SKM-1 (cell line): ENCODE results near the gene DTNB.
"Not testable (repeated sequence)": the region's sequence is repeated elsewhere in the genome, so short reads cannot be mapped to it uniquely, and the experiment has no call there.

Experiments used
- DNase-seq: peaks from one replicate; lab custom pipeline; 2025; ENCODE audit not compliant: unreplicated experiment; lab: John Stamatoyannopoulos, UW

DTNB gene

GRCh38 chr2:25424426-25425028 is 248.8 kb downstream of the DTNB start:
- DNase-seq, result no peak

- DNase-seq, result no peak
Measured at GRCh38 chr2:25421820-25422411, 251.5 kb downstream of the DTNB start.

DNA sequence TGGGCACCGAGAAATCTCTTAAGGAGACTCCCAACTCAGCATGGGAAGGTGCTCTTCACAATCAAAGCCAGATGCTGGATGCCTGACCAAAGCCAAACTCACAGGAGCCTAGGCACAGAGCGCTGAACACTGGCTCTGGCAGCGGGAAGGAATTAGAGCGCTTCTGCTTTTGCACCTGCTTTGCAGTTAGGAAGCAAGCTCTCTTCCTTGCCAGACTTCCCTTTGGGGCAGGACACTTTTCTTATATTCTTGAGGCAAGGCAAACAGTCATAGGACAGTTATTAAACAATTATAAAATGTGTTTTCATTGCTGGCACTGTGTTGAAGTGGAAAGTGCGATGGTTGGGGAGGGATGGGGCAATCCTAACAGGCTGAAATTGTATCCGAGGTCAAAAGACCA is 252.1 kb downstream of the DTNB start:
- peak; percentile 30 for DNase-seq

DNA sequence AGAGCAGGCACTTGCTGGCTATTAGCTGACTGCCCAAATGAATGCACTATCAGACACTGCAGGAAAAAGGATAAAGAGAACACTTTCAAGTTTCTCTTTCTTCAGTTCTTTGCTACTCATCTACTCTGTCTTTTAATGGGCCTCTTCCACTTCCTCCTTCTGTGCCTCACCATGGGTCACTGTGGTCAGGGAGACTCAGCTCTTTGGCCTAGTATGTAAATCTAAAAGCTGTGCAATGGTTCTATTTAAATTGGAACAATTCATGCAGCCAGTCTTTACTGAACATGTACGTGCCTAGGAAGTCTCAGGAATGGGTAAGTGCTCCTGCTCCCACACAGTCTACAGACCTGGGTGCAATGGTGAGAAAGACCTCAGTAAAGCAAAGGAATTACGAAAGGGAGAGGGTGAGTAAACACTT is 252.5 kb downstream of the DTNB start:
- peak; percentile 82 for DNase-seq

DNA sequence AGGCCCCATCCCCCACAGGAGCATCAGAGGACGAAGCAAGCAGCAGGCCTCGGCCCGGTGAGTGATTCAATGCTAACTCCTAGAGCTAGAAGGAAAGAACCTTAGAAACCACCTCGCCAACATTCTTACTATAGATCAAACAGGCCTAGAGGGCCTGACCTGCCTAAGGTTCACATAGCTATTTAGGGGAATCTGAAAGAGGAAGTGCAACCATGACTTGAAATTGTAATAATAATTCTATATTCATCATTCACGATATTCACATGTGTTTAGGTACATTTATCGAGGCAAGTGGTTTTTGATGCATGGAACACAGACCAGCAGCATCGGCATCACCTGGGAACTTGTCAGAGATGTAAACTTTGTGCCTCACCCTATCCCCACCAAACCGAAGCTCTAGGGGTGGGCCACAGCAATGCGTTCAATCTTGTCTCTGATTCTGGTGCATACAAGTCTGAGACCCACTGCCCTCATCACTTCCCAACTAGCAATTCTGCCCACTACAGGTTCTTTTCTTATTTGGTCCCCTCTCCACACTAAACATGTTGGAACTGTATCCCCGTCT is 253.6 kb downstream of the DTNB start:
- peak; percentile 8 for DNase-seq

- DNase-seq, result no peak
Measured at GRCh38 chr2:25418944-25419677, 254.3 kb downstream of the DTNB start.

DNA sequence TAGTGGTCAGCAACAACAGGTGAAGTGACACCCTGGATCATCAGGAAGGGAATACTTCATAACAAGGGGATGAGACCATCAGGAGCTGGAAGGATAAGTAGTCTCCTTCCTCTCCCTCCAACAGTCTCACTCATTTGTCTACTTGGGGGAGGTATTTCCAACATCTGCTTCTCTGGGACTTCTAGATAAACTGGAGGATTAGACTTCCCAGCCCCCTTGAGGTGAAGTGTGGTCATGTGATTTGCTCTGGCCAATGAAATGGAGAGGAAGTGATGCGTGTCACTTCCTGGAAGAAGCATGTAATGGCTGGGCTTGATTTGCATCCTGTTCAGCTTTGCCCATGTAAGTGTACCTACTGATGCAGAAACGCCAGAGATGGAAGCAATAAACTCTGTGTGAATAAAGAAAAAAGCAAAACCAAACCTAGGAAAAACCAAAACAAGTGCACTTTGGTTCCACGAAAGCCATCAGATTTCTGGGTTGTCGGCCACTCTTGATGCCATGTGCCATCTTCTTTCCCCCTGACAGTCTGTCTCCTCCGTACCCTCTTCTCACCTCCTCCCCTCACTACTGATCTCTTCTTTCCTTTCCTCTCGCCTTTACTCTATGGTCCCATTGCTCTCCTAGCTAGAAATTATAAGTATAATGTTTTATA is 255.5 kb downstream of the DTNB start:
- no peak for DNase-seq

DNA sequence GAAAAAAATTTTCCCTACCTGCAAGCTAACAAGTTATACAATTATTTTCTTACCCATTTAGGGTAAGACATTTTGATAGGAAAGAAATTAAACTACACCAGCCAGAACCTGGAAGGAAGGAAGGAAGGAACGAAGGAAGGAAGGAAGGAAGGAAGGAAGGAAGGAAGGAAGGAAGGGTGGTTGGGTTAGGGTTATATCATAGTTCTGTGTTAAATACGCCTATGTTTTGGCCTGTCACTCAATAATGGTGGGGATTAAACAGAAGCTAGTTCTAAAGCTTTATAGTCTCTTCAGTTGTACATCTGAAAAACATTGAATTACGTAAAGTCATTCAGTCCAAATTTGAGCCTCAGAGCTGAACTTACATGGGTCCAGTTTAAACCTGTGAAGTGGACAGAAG is 256.7 kb downstream of the DTNB start:
- DNase-seq, result no peak

- no peak for DNase-seq
Measured at GRCh38 chr2:25414781-25415180, 258.6 kb downstream of the DTNB start.

DNA sequence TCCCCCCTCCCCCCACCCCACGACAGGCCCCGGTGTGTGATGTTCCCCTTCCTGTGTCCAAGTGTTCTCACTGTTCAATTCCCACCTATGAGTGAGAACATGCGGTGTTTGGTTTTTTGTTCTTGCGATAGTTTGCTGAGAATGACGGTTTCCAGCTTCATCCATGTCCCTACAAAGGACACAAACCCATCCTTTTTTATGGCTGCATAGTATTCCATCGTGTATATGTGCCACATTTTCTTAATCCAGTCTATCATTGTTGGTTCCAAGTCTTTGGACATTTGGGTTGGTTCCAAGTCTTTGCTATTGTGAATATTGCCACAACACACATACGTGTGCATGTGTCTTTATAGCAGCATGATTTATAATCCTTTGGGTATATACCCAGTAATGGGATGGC is 260.0 kb downstream of the DTNB start:
- not testable (repeated sequence) for DNase-seq

DNA sequence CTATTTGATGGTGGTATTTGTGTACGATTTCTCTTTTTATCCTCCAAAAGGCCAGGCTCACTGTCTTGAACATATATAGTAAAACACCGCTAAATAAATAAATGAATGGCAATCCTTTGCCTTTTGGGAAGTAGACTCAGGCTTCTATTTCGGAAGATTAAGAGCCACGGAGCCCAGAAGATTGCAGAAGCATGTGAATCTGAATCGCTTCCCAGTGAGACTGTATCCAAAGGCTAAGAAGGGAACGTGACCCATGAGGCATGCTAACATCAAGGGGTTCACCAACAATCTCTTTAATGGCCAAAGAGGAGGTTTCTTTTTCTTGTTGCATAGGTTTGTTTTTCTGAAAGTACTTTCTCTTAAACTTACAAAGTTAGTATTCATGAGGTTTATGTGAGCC is 261.6 kb downstream of the DTNB start:
- no peak for DNase-seq

DNA sequence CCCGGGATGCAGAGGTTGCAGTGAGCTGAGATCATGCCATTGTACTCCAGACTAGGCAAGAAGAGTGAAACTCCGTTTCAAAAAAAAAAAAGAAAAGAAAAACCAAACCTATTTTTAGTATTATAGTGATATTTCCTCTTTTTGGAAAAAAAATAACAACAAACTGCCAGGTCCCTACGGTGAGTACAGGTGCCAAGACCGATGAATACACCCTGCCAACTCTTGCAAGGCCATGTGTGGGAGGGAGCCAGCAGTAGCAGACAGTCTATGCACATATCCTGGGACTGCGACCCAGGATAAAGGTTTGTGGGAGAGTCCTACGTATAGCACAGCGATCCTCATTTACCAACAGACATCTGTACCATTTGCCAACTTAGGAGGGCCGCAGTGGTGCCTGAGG is 262.1 kb downstream of the DTNB start:
- DNase-seq, result no peak

GRCh38 chr2:25410370-25410769 is 263.0 kb downstream of the DTNB start:
- no peak for DNase-seq

DNA sequence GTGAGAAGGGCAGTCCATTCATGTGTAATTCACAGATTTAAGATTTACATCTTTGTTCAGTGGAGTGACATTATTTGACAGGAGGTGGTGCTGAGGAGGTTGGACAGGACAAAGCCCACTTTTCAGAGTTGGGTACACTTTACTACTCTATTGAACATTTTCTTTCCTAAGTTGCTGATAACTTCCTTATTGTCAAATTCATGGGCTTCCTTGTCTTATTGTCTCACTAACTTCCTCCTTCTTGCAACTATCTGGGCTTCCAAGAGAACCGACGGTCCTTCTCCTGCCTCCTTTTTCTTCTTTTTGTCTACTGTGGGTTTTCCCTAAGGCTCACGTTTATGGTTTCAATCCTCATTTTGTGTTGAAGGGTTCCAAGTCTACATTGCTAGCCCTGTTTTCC is 263.9 kb downstream of the DTNB start:
- peak; percentile 6 for DNase-seq

DNA sequence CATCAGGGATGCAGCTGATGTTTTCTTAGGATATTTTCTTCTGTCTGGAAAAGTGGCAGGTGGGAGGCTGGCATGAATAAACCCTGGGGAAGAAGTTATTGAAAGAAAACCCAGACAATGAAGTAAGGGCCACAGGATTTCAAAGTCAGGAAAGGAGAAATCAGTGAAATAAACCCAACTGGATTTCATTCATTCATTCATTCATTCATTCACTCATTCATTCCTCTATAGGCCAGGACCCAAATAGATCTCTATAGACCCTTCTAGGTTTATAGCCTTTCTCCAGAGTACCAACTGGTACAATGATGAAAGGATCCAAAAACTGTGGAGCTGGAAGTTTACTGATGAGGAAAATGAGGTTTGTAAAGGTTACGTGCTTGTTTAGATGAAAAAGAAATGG is 264.3 kb downstream of the DTNB start:
- DNase-seq, result no peak

GRCh38 chr2:25405611-25406295 is 267.6 kb downstream of the DTNB start:
- no peak for DNase-seq

- DNase-seq, result not testable (repeated sequence)
Measured at GRCh38 chr2:25403120-25403760, 270.1 kb downstream of the DTNB start.

- DNase-seq, result no peak
Measured at GRCh38 chr2:25402477-25402876, 270.9 kb downstream of the DTNB start.

- DNase-seq, result no peak
Measured at GRCh38 chr2:25401307-25402026, 271.9 kb downstream of the DTNB start.
